K562 (cell line): ENCODE results near the gene UTS2R. TPM values are rescaled to one million over a fixed set of nuclear protein-coding genes. Genes with fewer than 3 reads are reported as not detected.

ENCODE experiments used
- CEBPZ ChIP-seq: fragments of 150-350 bp; IDR thresholded peaks from 2 replicates; pipeline ENCODE4 v1.6.1; 2014; ENCODE audit warnings: low read depth, mild to moderate bottlenecking, low read length, borderline replicate concordance
- DPF2 ChIP-seq: fragments of 450-650 bp; IDR thresholded peaks from 2 replicates; pipeline ENCODE4 v1.6.1; 2016
- ETS1 ChIP-seq: conservative IDR thresholded peaks from 2 replicates; pipeline ENCODE4 v1.6.1; 2011; ENCODE audit warnings: low read depth, mild to moderate bottlenecking, low read length; ENCODE audit not compliant: control insufficient read depth
- FOXP4 ChIP-seq: sonication (generic); formaldehyde crosslinking; IDR thresholded peaks from 2 replicates; pipeline ENCODE4 v1.8.0; 2022; ENCODE audit warnings: mild to moderate bottlenecking, missing genetic modification reagents, borderline replicate concordance
- KAT8 ChIP-seq: fragments of 450-650 bp; IDR thresholded peaks from 2 replicates; pipeline ENCODE4 v1.6.1; 2016; ENCODE audit warnings: low read depth, mild to moderate bottlenecking
- NCOA4 ChIP-seq: fragments of 450-650 bp; IDR thresholded peaks from 2 replicates; pipeline ENCODE4 v1.6.1; 2018; ENCODE audit warnings: mild to moderate bottlenecking; ENCODE audit not compliant: partially characterized antibody
- OTX1 ChIP-seq: fragments of 450-650 bp; formaldehyde crosslinking; IDR thresholded peaks from 2 replicates; pipeline ENCODE4 v1.4.0; 2022; ENCODE audit warnings: mild to moderate bottlenecking
- POLR2G ChIP-seq: fragments of 200-400 bp; formaldehyde crosslinking; IDR thresholded peaks from 2 replicates; pipeline ENCODE4 v1.6.1; 2017; ENCODE audit warnings: low read depth, mild to moderate bottlenecking, antibody characterized with exemption, low read length, moderate library complexity
- STAT5B ChIP-seq: fragments of 250-450 bp; sonication (Bioruptor Pico); IDR thresholded peaks from 2 replicates; pipeline ENCODE4 v1.8.0; 2021; ENCODE audit warnings: mild to moderate bottlenecking, inconsistent platforms
- TFAP4 ChIP-seq: sonication (generic); formaldehyde crosslinking; IDR thresholded peaks from 2 replicates; pipeline ENCODE4 v1.8.0; 2022; ENCODE audit warnings: missing genetic modification reagents, mild to moderate bottlenecking, moderate library complexity, borderline replicate concordance
- ZBTB11 ChIP-seq, 3 experiments: fragments of 200-800 bp in 1 of 3; fragments of 250-450 bp in 1 of 3; fragments of 450-650 bp in 1 of 3; sonication (Bioruptor Pico) in 1 of 3; sonication (Bioruptor generic) in 1 of 3; formaldehyde crosslinking in 1 of 3; IDR thresholded peaks; 2 replicates each; pipeline versions ENCODE4 v1.6.1 to v1.8.0; 2016 to 2022; ENCODE audit warnings: mild to moderate bottlenecking in 2 of 3, missing genetic modification characterization in 2 of 3, missing compliant biosample characterization in 1 of 3, moderate library complexity in 1 of 3
- ZNF174 ChIP-seq: fragments of 250-450 bp; sonication (Bioruptor Pico); IDR thresholded peaks from 2 replicates; pipeline ENCODE4 v1.4.0; 2020; ENCODE audit warnings: mild to moderate bottlenecking
- ZNF41 ChIP-seq: fragments of 250-450 bp; sonication (Bioruptor Pico); conservative IDR thresholded peaks from 2 replicates; pipeline ENCODE4 v1.4.0; 2020; ENCODE audit warnings: mild to moderate bottlenecking
- ZNF57 ChIP-seq: fragments of 450-650 bp; formaldehyde crosslinking; IDR thresholded peaks from 2 replicates; pipeline ENCODE4 v1.4.0; 2020; ENCODE audit warnings: mild to moderate bottlenecking, moderate library complexity
- ZNF583 ChIP-seq: fragments of 250-450 bp; sonication (Bioruptor Pico); IDR thresholded peaks from 2 replicates; pipeline ENCODE4 v1.4.0; 2020
- polyA plus RNA-seq, 8 experiments: library from polyadenylated mRNA; depleted of rRNA in 4 of 8; stranded (reverse) in 5 of 8; unstranded in 3 of 8; fragments of >200 nt; fragmentation: Nextera tagmentation in 2 of 8; fragmentation: Illumina TruSeq in 1 of 8; extraction: Ambion mirVana in 2 of 8; extraction: Trizol in 1 of 8; gene quantifications; 2 replicates each; pipeline versions ENCODE4 v1.2.1 to v1.2.3, GENCODE V29; 2011 to 2014; ENCODE audit warnings: inconsistent platforms in 1 of 8, missing spikeins in 1 of 8
- total RNA-seq, 7 experiments: library from RNA; depleted of rRNA in 6 of 7; stranded (reverse); fragments of >200 nt in 6 of 7; fragmentation: Illumina TruSeq in 2 of 7; extraction: Trizol in 2 of 7; gene quantifications; 2 replicates each; pipeline versions ENCODE4 v1.2.1 to v1.2.3, GENCODE V29; 2011 to 2021; ENCODE audit warnings: low replicate concordance in 1 of 7

The UTS2R gene
- total and polyA plus RNA-seq, 9 of the 15 experiments (the other 6 are each of a cell fraction or from before 2014, with no cell fraction given): 0.22 TPM; not detected in 8

GRCh38 chr17:82388223-82388921 lies 16.8 kb downstream of the UTS2R start (continued):
- TF ChIP-seq CEBPZ (no peak), TFAP4 (CRISPR knock-in tag) (peak; percentile 75), ZNF583 (no peak), KAT8 (no peak), ZNF57 (no peak), ETS1 (0 out of 2 replicates have a peak, but pooled peaks have one; percentile 39), STAT5B (CRISPR knock-in tag) (no peak), FOXP4 (no peak), NCOA4 (no peak), POLR2G (peak; percentile 64), OTX1 (CRISPR knock-in tag) (no peak), ZBTB11 (CRISPR knock-in tag; IDR thresholded peaks at IDR 0.05) (no peak), ZNF41 (CRISPR knock-in tag) (no peak), ZNF174 (CRISPR knock-in tag) (no peak), DPF2 (no peak)
